GM18520 (cell line): ENCODE measurements around the gene S100A14.
"Not testable (repeated sequence)": the region's sequence is repeated elsewhere in the genome, so short reads cannot be mapped to it uniquely, and the experiment has no call there.

Experiments
- ATAC-seq: cut with Tn5 transposase; IDR thresholded peaks from one replicate; pipeline ENCODE4 v1.9.1; 2021; ENCODE audit not compliant: unreplicated experiment

The S100A14 gene

DNA sequence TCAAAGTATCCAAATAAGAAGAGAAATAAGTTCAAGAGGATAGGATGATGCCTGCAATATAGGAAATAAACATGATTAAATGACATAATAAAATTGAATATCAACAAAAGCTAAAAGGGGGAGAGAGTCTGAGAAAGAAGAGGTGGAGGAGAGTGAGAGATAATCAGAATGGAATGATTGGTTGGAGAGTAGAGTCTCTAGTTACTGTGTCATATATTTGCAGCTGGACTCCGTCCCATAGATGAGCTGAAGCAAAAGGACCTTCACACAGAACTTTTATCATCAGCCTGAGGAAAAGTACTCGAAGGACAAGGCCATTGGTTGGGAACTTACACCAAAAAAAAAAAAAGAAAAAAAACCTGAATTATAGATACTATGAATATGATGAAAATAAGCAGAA is 27.6 kb downstream of the S100A14 start:
- no peak for ATAC-seq

DNA sequence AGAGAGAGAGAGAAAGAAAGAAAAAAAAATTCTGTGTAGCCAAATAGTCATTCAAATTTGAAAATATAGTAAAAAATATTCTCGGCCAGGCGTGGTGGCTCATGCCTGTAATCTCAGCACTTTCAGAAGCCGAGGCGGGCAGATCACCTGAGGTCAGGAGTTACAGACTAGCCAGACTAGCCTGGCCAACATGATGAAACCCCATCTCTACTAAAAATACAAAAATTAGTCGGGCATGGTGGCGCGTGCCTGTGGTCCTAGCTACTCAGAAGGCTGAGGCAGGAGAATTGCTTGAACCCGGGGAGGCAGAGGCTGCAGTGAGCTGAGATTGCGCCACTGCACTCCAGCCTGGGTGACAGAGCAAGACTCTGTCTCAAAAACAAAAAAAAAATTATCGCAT is 28.1 kb downstream of the S100A14 start:
- ATAC-seq, result not testable (repeated sequence)

DNA sequence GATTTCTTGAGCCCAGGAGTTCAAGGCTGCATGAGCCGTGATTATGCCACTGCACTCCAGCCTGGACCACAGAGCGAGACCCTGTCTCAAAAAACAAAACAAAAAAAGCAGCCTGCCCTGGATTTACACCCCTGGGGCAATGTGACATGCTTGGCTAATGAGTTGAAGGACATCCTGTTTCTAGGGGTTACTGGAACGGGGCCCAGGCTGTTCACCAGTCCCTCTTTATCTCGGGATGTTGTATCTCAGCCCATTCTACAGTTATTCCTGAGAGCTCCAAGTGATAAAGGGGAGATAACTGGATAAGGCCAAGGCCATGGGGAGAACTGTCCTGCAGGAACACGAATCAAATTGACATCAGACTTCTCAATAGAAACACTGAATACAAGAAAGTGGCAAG is 28.8 kb downstream of the S100A14 start:
- no peak for ATAC-seq

DNA sequence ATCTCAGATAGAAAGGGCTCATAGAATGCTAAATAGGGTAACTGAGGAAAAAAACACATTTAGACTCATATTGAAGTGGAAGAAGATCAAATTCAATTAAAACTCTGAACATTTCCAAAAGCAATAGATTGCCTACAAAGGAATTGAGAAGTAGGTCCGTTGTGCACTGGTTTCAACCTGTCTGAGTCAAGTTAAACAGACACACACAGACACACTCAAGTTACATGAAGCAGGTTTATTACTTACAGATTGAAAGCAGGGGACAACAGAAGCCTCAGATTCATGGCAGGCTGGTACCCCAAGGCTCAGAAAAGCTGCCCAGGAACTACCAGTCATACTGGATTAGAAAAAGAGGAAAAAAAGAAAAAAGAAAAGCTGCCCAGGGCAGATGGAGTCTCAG is 29.8 kb downstream of the S100A14 start:
- no peak for ATAC-seq

DNA sequence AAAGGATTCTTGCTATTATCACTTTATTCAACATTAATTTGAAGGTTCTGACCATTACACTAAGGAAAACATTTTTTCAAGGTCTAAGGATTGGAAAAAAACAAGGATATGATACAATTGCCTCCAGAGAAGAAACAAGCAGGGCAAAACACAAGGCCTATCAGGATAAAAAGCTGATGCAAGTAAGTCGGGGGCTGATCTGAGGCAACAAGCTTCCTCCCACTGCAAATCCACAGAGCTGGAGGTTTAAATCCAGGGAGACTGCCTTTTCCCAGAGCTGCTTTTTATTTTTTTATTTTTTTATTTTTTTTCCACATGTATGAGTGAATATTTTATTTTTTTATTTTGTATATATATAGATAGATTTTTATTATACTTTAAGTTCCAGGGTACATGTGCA is 31.1 kb downstream of the S100A14 start:
- ATAC-seq, result no peak

DNA sequence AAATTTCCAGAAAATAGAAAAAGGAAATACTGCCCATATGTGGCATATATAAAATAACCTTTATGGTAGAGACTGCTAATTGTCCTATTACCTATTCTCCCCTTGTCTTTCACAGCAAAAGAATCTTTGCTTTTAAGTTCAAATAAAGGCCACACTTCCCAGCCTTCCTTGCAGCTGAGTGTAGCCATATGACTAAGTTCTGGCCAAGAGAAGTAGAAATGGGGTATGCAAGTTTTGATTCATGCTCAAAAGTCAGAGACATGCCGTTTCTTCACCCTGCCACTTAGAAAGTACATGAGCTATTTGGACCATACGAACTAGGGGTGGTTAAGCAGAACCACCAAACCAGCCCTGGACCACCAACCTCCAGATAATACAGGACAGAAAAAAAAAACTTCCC is 32.1 kb downstream of the S100A14 start:
- ATAC-seq, result no peak

DNA sequence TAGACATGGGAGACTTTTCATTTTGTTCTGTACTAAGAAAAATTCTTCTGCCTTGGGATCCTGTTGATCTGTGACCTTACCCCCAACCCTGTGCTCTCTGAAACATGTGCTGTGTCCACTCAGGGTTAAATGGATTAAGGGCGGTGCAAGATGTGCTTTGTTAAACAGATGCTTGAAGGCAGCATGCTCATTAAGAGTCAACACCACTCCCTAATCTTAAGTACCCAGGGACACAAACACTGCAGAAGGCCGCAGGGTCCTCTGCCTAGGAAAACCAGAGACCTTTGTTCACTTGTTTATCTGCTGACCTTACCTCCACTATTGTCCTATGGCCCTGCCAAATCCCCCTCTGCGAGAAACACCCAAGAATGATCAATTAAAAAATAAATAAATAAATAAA is 32.6 kb downstream of the S100A14 start:
- ATAC-seq, result not testable (repeated sequence)

DNA sequence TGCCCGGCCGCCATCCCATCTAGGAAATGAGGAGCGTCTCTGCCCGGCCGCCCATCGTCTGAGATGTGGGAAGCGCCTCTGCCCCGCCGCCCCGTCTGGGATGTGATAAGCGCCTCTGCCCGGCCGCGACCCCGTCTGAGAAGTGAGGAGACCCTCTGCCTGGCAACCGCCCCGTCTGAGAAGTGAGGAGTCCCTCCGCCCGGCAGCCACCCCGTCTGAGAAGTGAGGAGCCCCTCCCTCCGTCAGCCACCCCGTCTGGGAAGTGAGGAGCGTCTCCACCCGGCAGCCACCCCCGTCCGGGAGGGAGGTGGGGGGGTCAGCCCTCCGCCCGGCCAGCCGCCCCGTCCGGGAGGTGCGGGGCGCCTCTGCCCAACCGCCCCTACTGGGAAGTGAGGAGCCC is 33.3 kb downstream of the S100A14 start:
- not testable (repeated sequence) for ATAC-seq

DNA sequence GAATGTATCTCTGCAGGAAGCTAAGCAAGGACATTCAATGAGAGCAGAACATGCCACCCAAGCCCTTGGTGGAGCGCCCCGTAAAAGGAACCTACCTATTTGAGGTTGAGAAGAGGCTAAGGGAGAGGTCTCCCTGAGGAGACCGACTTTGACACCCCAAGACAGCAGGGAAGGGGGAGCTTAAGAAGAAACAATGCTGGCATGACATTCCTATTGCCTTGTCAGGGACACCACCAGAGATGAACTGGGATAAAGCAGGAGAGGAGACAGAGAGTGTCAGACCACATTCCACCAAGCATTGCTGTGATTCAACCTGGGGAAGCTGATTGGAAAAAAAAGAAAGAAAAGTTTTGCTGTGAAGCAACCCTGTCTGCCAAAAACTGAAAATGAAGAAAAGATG is 37.2 kb downstream of the S100A14 start:
- ATAC-seq, result no peak

DNA sequence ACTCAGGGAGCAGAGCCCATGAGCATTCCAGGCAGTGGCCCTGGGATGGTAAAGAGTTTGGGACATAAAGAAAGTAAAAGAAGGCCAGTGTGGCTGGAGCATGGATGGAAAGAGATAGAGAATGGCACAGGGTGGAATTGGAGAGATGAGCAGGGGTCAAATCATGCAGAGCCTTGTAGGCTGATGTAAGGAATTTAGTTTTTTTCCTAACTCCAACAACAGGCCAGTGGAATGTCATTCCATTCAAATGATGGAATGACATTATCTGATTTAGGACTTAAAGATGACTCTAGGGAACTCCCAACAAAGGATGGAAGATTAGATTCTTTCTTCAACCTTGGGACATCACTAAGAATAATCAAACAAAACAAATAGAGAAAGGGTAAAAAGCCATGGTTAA is 37.6 kb downstream of the S100A14 start:
- no peak for ATAC-seq

DNA sequence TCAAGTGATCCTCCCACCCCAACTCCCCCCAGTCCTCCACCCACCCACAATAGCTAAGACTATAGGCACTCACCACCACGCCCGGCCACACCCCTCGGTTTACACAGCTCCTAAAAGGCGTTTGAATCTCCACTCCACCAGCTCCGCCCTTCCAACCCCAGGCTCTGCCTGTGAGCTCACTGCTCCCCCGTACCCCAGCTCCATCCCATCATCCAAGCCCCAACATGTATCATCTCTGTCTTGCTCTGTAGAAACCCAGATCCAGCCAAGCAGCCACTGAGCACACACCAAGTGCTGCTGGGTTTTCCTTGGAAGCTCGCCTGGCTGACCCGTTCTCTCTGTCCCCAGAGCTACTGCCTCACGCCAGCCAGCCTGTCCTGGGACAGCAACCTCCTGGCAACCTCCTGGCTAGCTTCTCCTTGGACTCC is 38.5 kb downstream of the S100A14 start:
- no peak for ATAC-seq

DNA sequence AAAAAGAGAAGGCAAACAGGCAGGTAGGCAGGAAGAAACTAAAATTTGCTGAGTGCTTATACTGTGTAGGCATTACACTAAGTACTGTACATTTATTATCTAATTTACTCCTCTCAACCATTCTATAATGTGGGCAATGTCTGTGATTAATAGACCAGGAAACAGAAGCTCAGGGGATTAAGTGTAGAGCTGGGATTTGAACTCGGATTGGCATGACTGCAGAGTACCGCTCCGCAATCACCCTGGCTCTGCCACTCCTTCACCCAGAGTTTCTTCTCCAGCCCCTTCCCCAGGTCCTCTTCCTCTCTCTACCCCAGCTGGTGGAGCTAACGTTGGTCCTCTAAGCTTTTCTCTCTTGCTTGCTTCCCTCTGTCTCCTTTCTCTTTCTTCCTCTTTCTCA is 39.0 kb downstream of the S100A14 start:
- no peak for ATAC-seq

DNA sequence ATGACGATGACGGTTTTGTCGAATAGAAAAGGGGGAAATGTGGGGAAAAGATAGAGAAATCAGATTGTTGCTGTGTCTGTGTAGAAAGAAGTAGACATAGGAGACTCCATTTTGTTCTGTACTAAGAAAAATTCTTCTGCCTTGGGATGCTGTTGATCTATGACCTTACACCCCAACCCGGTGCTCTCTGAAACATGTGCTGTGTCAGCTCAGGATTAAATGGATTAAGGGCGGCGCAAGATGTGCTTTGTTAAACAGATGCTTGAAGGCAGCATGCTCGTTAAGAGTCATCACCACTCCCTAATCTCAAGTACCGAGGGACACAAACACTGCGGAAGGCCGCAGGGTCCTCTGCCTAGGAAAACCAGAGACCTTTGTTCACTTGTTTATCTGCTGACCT is 40.6 kb downstream of the S100A14 start:
- not testable (repeated sequence) for ATAC-seq

DNA sequence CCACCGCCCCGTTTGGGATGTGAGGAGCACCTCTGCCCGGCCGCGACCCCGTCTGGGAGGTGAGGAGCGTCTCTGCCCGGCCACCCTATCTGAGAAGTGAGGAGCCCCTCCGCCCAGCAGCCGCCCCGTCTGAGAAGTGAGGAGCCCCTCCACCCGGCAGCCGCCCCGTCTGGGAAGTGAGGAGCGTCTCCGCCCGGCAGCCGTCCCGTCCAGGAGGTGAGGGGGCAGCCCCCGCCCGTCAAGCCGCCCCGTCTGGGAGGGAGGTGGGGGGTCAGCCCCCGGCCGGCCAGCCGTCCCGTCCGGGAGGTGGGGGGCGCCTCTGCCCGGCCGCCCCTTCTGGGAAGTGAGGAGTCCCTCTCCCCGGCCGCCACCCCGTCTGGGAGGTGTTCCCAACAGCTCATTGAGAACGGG is 41.0 kb downstream of the S100A14 start:
- not testable (repeated sequence) for ATAC-seq

DNA sequence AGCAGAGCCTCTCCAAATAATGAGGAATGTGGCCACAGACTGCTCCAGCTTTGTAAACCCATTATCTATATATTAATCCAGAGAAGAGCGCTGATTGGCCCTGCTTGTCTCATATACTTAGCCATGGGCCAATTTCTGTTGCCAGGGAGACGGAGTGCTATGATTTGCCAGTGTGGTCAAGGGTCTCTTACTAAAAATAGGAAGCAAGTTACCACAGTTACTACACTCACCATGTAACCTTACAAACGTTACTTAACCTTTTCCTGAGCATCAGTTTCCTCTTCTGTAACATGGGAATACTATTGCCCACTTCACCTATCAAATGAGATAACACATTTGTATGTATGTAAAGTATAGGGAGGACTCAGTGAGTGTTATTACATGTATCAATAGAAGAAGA is 42.8 kb downstream of the S100A14 start:
- no peak for ATAC-seq

DNA sequence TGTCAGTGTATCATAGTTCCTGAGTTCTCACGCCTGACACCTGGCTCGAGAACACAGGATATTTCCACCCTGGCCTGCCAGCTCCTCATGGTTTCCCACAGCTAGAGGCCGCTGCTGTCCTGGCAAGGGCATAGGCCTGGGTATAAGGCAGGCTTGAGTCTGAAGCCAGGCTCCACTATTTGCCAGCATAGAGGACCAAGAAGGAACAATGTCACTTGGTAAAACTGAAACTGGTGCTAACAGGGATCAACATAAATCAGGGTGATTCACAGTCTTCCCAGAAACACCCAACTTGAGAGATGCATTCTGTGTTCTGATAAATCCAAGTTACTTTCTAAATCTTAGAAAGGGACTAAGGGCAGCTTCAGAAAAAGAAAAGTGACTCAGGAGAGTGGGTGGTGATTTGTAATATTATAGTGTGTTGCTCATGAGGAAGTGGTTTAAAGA is 43.5 kb downstream of the S100A14 start:
- ATAC-seq, result no peak

DNA sequence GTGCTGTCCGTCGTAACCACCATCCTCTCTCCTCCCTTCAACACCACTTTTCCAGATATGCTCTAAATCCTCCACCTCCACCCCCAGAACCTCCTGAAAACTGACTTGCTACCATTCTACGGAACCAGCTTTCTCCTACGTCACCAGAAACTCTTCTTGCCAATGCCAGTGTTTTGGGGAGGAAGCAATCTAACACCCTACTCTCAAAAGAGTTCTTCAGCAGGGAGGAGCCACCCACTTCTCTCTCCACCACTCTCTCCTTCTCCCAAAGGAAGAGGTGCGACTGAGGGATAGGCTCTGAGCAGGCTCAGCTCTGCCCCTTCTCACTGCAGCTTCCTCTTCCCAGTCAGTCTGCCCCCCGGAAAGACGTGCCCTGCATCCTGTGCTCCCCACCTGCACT is 44.4 kb downstream of the S100A14 start:
- no peak for ATAC-seq

DNA sequence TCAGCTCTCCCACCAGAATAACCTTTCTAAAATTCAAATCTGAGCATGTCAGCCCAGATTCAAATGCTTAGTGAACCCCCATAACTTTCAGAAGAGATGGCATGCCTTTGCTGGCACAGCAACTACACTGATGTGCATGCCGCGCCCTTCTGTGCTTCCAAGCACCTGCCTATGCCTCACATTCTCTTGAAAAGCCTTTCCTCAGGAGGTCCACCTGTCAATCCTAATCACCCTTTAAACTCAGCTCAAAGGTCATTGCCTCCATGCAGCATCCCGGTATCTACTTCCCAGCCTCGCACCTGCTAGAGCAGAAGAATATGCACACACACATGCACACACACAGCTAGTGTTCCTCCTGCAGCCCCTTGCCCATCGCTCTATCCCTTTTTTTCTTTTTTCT is 45.3 kb downstream of the S100A14 start:
- no peak for ATAC-seq

DNA sequence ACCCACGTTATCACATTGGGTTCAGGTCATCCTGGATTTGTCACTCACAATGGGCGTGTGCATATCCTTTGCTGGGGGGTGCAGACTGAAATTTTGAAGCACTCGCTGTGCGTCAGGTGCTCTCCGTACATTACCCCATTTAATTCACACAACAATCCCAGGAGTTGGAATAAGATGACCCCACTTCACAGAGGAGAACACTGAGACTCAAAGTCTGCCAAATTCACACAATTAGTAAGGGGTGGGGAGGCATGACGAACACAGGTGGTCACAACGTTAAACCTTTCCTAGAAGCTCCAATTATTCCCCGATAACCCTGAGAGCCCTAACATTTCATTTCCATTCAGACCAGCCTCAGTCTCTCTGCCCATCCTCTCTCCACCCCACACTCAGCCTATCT is 46.7 kb downstream of the S100A14 start:
- no peak for ATAC-seq

DNA sequence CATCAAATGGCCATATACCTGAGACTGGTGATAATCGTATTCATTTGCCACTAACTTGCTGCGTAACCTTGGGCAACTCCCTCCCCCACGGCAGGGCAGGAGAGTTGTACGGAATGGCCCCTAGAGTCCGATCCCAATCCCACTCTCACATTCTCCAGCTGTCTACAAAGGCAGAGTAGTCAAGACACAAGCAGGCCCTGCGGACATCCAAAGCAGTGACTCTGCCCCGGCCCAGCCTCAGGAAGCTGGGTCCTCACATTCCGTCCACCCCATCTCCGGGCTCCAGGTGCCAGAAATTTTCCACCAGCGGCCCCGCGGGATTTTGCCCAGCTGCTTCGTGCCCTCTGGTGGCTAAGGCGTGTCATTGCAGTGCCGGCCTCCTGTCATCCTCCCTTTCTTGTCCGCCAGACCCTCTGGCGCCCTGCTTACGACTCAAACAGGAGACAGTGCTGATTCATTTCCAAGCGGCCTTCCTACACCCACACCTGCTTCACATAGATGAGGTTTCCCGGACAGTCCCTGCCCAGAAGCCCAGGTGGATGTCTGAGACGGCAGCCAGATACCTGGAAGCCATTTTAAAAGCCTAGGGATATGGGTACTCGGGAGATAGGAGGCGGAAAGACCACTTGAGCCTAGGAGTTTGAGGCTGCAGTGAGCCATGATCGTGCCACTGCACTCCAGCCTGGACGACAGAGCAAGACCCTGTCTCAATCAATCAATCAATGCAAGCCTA is 47.6 kb downstream of the S100A14 start:
- no peak for ATAC-seq

DNA sequence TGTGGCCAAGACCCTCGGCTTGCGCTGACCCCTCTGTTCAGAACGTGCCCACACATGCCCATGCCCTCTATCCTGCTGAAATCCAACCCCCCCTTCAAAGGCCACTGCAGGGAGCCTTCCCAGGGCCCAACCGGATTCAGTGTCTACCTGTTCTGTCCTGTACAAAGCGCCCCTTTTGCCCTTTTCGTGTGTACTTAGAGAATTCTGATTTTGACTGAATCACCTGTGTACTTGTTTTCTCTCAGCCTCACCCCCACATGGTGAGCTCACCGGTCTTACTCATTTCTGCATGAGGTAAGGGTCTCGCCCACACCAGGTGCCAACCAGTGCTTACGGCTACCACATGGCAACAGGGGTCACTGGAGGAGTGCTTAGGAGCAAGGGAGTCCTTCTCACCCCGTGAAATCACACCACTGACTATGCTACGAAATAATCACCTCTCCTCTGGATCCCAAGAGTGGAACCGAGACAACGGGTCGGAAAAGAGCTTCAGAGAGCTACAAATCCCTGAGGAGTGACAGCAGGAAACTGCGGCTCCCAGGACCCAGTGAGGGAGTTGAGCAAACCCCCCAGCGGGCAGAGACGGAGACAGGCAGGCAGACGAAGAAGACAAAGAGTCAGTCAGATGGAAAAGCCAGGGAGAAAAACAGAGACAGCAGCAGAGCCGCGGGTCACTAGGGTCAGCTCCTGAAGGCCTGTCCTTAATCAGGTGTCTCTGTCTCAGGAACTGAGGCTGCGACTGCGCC is 48.3 kb downstream of the S100A14 start:
- ATAC-seq, result no peak
